Smooth muscle cell (in vitro differentiated cells): ENCODE results near the gene HOXD10. TPM values are rescaled to one million over a fixed set of nuclear protein-coding genes. Genes with fewer than 3 reads are reported as not detected.

Experiments used
- DNase-seq: peaks from one replicate; lab custom pipeline; 2025; ENCODE audit not compliant: unreplicated experiment; lab: John Stamatoyannopoulos, UW
- H2AFZ ChIP-seq: fragments of 200-600 bp; sonication (generic); 2 replicates; pipeline ENCODE4 v1.6.0; 2016; ENCODE audit warnings: antibody characterized with exemption, low read depth, mild to moderate bottlenecking
- H3F3A ChIP-seq: fragments of 200-600 bp; sonication (generic); 2 replicates; pipeline ENCODE4 v1.6.0; 2017; ENCODE audit warnings: antibody characterized with exemption, low read depth
- H3K27ac ChIP-seq: fragments of 200-600 bp; sonication (generic); 2 replicates; pipeline ENCODE4 v1.5.1; 2016; ENCODE audit warnings: low read depth, mild to moderate bottlenecking
- H3K27me3 ChIP-seq: fragments of 200-600 bp; sonication (generic); 2 replicates; pipeline ENCODE4 v1.6.1; 2016; ENCODE audit warnings: low read depth, mild to moderate bottlenecking
- H3K36me3 ChIP-seq: fragments of 200-600 bp; sonication (generic); 2 replicates; pipeline ENCODE4 v1.5.1; 2016; ENCODE audit warnings: low read depth
- H3K4me1 ChIP-seq: fragments of 200-600 bp; sonication (generic); 2 replicates; pipeline ENCODE4 v1.5.1; 2016; ENCODE audit warnings: low read depth
- H3K4me2 ChIP-seq: fragments of 200-600 bp; sonication (generic); 2 replicates; pipeline ENCODE4 v1.6.0; 2016; ENCODE audit warnings: mild to moderate bottlenecking
- H3K4me3 ChIP-seq: fragments of 200-600 bp; sonication (generic); 2 replicates; pipeline ENCODE4 v1.5.1; 2016; ENCODE audit warnings: mild to moderate bottlenecking
- H3K79me2 ChIP-seq: fragments of 200-600 bp; sonication (generic); 2 replicates; pipeline ENCODE4 v1.6.0; 2016; ENCODE audit warnings: low read depth, mild to moderate bottlenecking
- H3K9ac ChIP-seq: fragments of 200-600 bp; sonication (generic); 2 replicates; pipeline ENCODE4 v1.6.0; 2016; ENCODE audit warnings: low read depth
- H3K9me3 ChIP-seq: fragments of 200-600 bp; sonication (generic); replicated peaks from 2 replicates; pipeline ENCODE4 v1.5.1; 2016; ENCODE audit warnings: low read depth
- H4K20me1 ChIP-seq: fragments of 200-600 bp; sonication (generic); 2 replicates; pipeline ENCODE4 v1.6.0; 2016; ENCODE audit warnings: low read depth
- WGBS: methylation state at CpG from one replicate; pipeline ENCODE4 v1.1.7; 2016; ENCODE audit warnings: low lambda C conversion rate; 5-methylcytosine and 5-hydroxymethylcytosine counted together
- polyA plus RNA-seq: library from polyadenylated mRNA; unstranded; fragments of >200 nt; fragmentation: Nextera tagmentation; extraction: Ambion mirVana; gene quantifications from 2 replicates; pipeline ENCODE4 v1.2.1, GENCODE V29; 2016
- total RNA-seq: library from RNA; depleted of rRNA; stranded (reverse); fragments of >200 nt; gene quantifications from 2 replicates; pipeline ENCODE4 v1.2.3, GENCODE V29; 2014
- TF ChIP-seq, protein P1 (sequence below): fragments of 200-600 bp; sonication (generic); IDR thresholded peaks from 2 replicates; pipeline ENCODE4 v1.5.1; 2017; ENCODE audit warnings: borderline replicate concordance, mild to moderate bottlenecking, antibody characterized with exemption; ENCODE audit not compliant: insufficient read depth, poor library complexity, severe bottlenecking

Gene HOXD10
- total and polyA plus RNA-seq, 2 experiments from 2014 or later, result 9.9 to 11.4 TPM

DNA sequence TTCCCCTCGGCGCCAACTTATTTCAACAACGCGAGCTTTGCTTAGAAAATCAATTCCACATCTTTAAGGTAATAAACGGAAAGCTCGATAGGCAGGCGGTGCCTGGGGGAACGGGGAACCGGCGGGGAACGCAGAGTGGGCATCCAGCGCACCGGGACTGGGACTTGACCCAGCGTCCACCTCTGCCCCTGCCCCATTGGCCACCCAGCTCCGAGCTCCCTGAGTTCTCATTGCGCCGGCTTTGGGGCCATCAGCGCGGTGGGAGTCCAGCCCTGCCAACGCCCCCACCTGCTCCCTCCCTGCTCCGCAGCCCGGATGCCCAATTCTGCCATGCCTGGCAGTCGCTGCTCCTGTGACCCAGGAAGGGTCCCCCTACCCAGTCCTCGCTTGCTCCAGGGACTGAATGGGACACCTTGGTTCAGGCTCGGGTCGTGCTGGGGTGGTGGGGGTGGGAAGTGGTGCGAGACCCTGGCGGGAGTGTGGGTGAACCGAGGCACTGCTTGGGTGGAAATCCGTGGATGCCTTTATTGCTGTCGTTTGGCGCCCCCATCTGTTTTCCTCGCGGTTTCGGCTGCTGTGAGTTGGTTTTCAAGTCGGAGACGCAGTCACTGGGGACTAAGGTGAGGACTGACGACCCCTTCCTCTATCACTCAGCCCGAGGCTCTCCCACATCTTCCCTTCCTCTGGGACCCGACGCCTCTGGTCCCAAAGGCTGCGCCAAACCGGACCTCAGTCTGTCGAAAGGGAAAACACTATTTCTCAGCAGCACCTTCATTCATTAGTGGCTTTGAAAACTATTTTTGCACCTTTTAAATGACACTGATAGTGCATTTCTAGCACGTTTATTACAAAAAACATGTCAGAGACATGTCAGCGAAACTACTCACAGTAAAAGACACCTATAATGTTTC, 30.5 kb upstream of the HOXD10 start:
- H3K4me1 ChIP-seq, result peaks cover 27% of the 10 kb centered on the region
- no peaks in the 10 kb centered on the region for H4K20me1 ChIP-seq
- H3K9me3 ChIP-seq, result no peaks in the 10 kb centered on the region
- H2AFZ ChIP-seq, result no peak overlapping the region
- TF ChIP-seq, protein P1, sequence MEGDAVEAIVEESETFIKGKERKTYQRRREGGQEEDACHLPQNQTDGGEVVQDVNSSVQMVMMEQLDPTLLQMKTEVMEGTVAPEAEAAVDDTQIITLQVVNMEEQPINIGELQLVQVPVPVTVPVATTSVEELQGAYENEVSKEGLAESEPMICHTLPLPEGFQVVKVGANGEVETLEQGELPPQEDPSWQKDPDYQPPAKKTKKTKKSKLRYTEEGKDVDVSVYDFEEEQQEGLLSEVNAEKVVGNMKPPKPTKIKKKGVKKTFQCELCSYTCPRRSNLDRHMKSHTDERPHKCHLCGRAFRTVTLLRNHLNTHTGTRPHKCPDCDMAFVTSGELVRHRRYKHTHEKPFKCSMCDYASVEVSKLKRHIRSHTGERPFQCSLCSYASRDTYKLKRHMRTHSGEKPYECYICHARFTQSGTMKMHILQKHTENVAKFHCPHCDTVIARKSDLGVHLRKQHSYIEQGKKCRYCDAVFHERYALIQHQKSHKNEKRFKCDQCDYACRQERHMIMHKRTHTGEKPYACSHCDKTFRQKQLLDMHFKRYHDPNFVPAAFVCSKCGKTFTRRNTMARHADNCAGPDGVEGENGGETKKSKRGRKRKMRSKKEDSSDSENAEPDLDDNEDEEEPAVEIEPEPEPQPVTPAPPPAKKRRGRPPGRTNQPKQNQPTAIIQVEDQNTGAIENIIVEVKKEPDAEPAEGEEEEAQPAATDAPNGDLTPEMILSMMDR, result peak; percentile 52
- WGBS, result 1% methylated on average over 41 of the region's 46 CpGs
- no peak overlapping the region for H3K27ac ChIP-seq
- peaks cover 100% of the 10 kb centered on the region for H3K27me3 ChIP-seq
- no peak overlapping the region for H3K9ac ChIP-seq
- no peaks in the 10 kb centered on the region for H3K36me3 ChIP-seq
- no peak for DNase-seq
- peak overlapping the region; percentile 44 for H3K4me3 ChIP-seq
- peak overlapping the region; percentile 82 for H3K4me2 ChIP-seq
- H3F3A ChIP-seq, result no peaks in the 10 kb centered on the region
- H3K79me2 ChIP-seq, result no peaks in the 10 kb centered on the region

DNA sequence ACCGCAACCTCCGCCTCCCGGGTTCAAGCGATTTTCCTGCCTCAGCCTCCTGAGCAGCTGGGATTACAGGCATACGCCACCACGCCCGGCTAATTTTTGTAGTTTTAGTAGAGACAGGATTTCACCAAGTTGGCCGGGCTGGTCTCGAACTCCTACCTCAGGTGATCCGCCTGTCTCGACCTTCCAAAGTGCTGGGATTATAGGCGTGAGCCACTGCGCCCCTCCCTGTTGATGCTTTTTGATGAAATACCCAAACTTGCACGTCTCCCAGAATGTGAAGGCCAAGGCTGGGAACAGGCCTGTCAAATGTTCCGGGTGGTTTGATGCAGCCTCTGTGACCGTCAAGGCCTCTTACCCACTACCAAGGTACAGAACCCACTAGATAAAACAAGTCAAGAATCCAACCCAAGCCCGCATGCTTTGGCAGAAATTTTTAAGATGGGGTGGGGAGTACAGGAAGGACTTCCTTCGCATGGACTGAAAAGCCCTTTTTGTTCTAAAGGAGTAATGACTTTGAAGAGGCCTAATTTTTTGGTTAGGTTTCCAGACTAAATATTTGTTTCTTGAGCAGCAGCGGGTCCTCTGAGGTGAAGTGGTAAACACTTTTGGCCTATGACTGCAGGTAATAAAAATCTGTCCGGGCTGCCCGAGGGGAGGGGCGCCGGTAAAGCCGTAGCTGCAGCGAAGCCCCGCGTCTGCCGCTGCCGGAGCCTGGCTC, 29.1 kb upstream of the HOXD10 start:
- Histone ChIP-seq H3K27me3 (peaks cover 100% of the 10 kb centered on the region), H3K9me3 (no peaks in the 10 kb centered on the region), H3K4me1 (peaks cover 27% of the 10 kb centered on the region), H3K4me3 (peak overlapping the region; percentile 50), H3K36me3 (no peaks in the 10 kb centered on the region), H4K20me1 (no peaks in the 10 kb centered on the region), H3K79me2 (no peaks in the 10 kb centered on the region), H3K4me2 (peak overlapping the region; percentile 85), H2AFZ (peak overlapping the region; percentile 71), H3F3A (no peaks in the 10 kb centered on the region), H3K9ac (no peak overlapping the region), H3K27ac (no peak overlapping the region)
- TF ChIP-seq, protein P1, result no peak
- DNase-seq, result no peak
- WGBS, result 37% methylated on average over 29 of the region's 29 CpGs

DNA sequence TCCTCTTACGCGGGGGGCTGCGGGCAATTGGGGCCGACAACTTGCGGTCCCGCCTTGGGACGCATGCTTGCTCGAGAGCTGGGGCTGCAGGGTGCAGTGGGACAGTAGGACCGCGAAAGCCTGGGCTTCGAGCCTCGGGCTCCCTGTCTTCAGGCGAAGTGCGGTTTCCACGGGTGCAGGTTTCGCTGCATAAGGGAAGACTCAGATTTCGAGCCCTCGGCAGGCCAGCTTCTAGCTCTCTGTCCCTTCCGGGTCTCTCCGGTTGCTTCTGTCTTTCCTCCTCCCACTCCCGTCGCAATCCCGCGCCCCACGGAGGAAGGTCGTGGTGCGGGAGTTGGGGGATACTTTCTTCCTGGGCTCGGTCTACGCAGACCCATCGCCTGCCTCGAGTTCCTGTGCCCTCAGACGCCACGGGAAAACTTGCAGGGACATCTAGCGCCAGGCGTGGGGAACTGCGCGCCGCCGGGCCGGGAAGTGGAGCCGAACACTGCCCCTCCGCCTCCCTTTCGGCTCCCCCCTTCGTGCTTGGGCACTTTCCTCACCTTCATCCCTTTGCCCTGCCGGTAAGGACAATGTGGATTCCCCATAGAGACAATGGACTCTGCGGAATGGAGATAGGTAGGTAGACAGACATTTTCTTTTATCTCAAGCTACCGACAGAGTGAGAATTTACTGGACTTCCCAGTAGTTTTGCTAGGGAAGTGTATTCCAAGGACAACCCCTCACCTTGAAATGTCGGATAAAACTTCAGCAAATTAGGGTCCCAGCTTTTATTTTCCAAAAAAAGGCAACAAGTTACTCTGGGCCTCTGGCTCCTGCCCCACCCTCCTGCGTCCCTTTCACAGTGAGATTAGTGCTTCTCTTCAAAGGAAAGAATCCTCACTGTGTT, 28.3 kb upstream of the HOXD10 start:
- H3K27ac ChIP-seq, result no peak overlapping the region
- DNase-seq, result peak; percentile 19
- no peak overlapping the region for H3K9ac ChIP-seq
- H3K79me2 ChIP-seq, result no peaks in the 10 kb centered on the region
- H3K4me2 ChIP-seq, result peak overlapping the region; percentile 85
- no peaks in the 10 kb centered on the region for H3K36me3 ChIP-seq
- H3K9me3 ChIP-seq, result no peaks in the 10 kb centered on the region
- H3K4me3 ChIP-seq, result peak overlapping the region; percentile 50
- peaks cover 21% of the 10 kb centered on the region for H3K4me1 ChIP-seq
- peak overlapping the region; percentile 71 for H2AFZ ChIP-seq
- TF ChIP-seq, protein P1, result peak; percentile 72
- no peaks in the 10 kb centered on the region for H3F3A ChIP-seq
- 3% methylated on average over 49 of the region's 49 CpGs for WGBS
- H4K20me1 ChIP-seq, result no peaks in the 10 kb centered on the region
- peaks cover 100% of the 10 kb centered on the region for H3K27me3 ChIP-seq
